GM18873 (cell line): ENCODE measurements around the gene TAP1.
"Not testable (repeated sequence)": the region's sequence is repeated elsewhere in the genome, so short reads cannot be mapped to it uniquely, and the experiment has no call there.

Experiments used
- ATAC-seq: cut with Tn5 transposase; IDR thresholded peaks from one replicate; pipeline ENCODE4 v1.9.1; 2021; ENCODE audit warnings: mild to moderate bottlenecking, moderate library complexity, moderate number of reproducible peaks; ENCODE audit not compliant: unreplicated experiment, low FRiP score

Gene TAP1, protein sequence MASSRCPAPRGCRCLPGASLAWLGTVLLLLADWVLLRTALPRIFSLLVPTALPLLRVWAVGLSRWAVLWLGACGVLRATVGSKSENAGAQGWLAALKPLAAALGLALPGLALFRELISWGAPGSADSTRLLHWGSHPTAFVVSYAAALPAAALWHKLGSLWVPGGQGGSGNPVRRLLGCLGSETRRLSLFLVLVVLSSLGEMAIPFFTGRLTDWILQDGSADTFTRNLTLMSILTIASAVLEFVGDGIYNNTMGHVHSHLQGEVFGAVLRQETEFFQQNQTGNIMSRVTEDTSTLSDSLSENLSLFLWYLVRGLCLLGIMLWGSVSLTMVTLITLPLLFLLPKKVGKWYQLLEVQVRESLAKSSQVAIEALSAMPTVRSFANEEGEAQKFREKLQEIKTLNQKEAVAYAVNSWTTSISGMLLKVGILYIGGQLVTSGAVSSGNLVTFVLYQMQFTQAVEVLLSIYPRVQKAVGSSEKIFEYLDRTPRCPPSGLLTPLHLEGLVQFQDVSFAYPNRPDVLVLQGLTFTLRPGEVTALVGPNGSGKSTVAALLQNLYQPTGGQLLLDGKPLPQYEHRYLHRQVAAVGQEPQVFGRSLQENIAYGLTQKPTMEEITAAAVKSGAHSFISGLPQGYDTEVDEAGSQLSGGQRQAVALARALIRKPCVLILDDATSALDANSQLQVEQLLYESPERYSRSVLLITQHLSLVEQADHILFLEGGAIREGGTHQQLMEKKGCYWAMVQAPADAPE

DNA sequence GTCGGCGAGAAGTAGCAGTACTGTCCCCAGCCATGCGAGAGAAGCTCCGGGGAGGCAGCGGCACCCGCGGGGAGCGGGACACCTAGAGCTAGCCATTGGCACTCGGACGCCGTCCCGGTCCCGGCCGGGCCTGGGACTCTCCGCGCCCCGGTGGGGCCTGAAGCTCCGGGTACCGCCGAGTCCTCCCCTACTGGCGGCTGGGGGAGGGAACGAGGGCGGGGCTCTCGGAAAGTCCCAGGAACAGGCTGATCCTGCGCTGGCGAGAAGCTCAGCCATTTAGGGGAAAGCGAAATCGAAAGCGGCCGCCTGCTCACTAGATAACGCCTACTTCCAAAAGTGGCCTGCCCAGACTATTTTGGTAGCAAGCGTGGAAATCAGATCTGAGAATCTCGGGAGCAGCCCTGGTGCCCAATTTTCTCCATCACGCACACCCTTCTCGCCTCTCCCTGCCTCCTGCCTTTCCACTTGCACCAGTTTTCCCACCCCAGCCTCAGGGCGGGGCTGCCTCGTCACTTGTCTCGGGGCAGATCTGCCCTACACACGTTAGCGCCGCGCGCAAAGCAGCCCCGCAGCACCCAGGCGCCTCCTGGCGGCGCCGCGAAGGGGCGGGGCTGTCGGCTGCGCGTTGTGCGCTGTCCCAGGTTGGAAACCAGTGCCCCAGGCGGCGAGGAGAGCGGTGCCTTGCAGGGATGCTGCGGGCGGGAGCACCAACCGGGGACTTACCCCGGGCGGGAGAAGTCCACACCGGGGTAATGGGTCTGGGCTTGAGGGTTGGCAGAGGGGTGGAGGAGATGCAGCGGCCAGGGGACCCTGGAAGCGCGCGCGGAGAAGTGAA, at the start of gene TAP1, which contains the start of gene PSMB9:
TAP1 (minus strand) TSS at position 164 of the 835 bp plus-strand sequence; CDS start at position 96, 68 bp downstream.
PSMB9 (plus strand) TSS at position 652 of the 835 bp plus-strand sequence; CDS start at position 690, 38 bp downstream.
- ATAC-seq: peak; percentile 60

DNA sequence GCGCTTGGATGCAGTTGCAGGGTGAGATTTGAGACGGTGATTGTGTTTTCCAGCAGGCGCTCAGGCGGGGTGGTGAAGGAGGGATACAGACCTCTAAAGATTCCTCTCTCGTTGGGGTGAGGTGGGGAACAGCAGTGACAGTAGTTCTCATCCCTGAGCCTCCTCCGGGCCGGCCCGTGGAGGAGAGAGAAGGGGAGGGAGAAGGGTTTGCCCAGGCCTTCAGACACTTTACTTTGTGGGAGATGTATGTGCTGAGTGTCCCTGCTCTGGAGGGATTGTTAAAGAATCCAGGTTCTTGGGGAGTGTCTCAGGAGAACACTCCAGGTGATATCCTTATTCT, 41.5 kb upstream of the TAP1 start:
- peak; percentile 5 for ATAC-seq

DNA sequence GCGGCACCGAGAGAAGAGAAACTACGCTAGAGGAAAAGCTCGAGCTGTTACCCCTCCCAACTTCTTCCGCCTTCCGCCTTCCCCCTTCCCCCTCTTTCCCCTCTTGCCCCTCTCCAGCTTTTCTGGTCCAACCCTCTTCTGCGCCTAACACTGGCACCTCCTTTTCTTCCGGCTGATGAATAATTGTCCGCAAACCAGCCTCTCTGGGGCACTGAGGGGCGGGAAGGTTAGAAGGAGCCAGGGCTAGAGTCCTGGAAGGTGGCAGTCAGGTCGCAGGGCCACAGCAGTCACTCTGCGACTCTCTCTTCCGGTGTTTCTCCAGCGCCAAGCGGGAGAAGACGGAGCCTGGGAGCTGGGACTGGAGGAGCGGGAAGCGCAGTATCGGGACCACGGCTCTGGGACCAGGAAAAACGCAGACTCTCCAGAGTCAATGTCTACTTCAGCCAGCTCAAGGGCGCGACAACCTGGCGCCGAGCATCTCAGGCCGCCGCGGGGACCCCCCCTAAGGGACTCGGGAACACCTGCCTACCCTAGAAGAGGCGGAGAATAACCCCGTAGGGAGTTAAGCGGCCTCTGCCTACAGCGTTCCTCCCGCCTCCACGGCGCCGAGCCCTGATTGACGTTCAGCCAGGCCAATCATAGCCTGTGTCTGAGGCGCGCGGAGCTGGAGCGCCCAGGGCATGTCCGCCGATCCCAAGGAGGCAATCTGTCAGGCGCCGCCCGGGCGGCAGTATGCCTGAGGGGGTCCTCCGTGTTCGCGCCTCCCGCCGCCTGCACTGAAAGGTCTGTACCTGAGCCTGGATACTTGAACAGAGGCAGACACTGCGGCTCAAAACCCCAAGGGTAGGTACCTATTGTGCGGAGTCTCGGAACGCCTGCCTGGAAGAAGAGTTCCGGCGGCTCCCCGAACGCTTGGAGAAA, 40.8 kb upstream of the TAP1 start:
- ATAC-seq: peak; percentile 93

DNA sequence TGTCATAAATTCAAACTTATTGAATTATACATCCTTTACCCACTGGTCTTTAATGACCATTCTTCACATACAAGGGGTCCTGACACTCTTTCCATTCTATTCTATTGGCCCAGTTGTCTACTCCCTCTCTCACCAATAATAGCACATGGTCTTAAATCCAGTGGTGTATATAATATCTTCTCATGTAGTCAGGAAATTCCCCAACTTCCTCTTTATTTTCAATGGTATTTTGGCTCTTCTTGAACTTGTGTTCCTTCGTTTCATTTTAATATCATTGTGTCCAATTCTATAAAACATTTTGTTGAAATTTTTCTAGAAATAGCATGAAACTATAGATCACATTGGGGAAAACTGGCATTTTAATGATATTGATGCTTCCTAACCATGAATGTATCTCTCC, 37.3 kb upstream of the TAP1 start:
- ATAC-seq: no peak

DNA sequence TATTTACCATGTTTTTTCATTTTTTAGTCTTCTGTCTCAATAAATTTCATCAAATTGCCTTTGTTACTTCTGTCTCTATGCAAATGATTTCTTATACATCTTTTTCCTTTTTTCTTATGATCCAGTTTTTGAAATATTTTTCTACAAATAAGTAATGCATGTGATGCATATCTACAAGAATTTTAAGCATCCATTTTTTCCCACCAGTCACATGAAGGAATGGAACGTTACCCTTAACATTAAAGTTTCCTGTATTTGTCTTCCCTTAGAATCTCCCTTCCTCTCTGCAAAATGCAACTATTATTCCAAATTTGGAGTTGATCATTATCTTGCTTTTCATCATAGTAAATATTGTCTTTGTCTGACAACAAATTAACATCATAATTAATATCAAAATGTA, 36.0 kb upstream of the TAP1 start:
- no peak for ATAC-seq

DNA sequence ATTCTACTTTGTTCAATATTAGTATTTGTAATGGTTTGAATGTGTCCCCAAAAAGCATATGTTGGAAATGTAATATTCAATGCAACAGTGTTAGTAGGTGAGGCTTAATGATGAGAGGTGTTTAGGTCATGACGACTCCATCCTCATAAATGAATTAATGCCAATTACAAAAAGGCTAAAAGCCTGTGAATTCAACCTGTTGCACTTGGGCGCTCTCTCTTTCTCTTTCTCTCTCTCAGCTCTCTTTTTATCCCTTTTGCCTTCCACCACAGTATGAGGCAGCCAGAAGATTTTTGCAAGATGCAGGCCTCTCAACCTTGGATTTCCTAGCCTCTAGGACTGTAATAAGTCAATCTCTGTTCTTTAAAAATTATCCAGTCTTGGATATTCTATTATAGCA, 35.1 kb upstream of the TAP1 start:
- no peak for ATAC-seq

DNA sequence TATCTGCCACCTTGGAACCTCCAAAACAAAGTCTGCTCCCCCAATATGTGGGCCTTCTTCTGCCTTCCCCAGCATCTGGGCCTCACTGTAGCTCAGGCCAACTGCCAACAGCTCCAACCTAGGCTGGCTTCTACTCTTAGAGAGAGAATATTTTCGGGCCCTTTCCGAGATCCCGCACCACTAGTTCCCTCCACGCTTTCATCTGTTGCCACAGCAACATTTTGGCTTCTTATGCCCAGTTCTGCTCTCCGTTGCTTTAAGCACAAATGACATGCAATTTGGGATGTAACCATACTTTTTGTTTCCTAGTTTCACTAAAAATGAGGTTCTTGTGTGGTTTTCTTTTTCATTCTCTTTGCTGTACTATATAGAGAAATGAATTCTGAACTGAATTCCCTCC, 34.1 kb upstream of the TAP1 start:
- no peak for ATAC-seq

DNA sequence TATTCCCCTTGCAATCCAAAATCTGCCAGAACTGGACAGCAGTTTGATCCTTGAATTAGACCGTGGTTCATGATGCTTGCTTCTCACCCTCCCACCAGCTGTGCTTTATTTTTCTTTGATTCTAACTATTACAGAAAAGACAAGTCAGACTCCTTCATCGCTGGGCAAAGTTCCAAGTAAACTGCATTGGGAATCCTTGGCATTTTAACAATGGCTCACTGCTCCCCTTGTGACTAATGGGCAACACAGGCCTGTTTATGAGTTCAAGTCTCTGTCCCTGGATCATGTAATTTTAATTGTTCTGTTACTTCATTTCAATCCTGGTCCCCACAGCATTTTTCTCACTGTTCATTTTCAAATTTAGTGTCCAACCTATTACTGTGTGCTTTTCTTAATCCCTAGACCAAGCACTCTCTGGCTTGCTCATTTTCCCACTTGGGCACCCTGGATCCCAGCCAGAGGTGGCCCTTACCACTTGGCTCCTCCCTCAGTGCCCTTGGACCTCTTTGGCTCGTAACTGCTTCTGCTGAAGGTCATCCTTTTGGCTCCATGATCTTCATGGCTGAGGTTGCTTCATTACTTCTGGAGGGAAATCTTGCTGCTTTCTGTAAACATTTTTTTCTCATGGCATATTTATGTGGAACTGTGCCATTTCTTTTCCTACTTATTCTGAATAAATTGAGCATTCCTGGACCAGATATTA, 33.3 kb upstream of the TAP1 start:
- ATAC-seq: no peak

DNA sequence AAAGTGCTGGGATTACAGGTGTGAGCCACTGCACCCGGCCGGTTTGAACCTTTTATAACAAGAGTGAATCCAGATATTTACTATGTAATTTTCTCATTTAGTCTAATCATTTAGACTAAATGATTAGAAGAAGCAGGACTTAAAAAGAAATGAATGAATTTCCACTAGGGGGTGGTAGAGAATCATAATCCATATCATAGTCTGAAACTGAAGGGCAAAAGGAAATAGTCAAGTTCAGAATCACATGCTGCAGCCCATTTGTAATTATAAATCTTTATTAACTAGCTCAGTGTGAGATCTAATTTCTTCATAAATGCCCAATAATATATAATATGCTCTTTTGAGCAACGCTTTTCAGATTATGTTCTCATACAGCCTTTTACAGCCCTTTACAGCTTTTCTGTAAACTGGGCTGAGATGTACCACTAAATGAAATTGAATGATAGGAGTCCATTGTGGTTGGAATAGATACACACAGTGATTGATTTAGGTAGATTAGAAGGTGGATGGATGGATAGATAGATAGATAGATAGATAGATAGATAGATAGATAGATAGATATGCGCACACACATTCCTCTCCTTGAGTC, 32.3 kb upstream of the TAP1 start:
- no peak for ATAC-seq

DNA sequence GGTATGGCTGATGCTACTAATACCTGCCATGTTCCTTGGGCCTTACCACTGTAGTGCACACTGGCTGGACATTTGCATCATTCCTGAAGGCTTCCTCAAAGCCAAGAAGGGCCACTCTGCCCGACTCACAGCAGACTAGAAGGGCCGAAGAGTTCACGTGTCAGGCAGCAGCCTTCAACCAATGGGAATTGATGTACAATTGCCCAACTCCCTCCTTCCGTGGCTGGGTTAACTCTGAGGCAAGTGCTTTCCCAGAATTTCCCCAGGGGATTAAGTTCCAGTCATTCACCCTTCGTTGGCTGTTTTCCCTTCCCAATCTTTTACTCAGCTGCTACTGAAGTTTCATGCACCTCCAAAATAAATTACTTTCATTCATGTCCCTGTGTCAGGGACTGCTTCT, 30.3 kb upstream of the TAP1 start:
- no peak for ATAC-seq

DNA sequence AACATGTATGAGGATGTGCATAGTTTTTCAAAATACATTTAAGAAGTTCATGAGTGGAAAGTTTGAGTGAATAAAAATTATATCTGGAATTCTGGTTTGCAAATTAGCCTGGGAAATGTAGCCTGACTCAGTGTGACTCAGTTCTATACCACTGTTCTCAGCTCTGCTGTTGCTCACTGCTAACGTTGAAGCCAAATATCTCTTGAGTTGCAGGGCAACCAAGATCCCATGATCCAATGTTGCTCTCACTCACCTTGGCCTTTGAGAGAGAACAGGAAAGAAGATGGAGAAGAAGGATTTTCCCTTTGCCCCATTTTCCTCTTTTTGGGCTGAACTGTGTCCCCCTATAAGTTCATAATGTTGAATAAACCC, 29.4 kb upstream of the TAP1 start:
- no peak for ATAC-seq

DNA sequence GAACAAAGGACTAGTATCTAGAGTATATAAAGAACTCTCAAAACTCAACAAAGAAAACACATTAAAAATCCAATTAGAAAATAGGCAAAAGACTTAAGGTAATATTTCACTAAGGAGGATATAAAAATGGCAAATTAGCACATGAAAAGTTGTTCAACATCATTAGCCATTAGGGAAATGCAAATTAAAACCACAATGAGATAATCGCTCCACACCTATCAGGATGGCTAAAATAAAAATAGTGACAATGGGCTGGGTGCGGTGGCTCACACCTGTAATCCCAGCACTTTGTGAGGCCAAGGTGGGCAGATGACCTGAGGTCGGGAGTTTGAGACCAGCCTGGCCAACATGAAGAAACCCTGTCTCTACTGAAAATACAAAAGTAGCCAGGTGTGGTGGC, 27.5 kb upstream of the TAP1 start:
- not testable (repeated sequence) for ATAC-seq

DNA sequence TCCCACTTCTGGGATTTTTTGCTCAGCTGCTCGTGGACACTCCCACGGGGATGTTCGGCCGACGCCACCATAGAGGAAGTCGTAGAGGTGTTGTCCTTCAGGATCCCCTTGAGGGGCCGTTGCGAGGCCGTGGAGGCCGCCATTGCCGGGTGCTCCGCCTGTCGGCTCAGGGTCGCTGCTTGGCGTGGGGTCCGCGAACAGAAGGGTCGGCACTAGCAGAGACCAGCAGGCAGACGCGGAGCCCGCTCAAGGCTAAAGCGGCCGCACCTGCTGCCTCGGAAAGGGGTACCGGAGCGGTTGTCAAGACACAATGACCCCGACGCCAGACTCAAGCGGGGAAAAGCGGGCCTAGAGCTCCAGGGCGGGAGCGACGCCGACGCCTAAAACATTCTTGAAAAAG, 26.2 kb upstream of the TAP1 start:
- no peak for ATAC-seq

DNA sequence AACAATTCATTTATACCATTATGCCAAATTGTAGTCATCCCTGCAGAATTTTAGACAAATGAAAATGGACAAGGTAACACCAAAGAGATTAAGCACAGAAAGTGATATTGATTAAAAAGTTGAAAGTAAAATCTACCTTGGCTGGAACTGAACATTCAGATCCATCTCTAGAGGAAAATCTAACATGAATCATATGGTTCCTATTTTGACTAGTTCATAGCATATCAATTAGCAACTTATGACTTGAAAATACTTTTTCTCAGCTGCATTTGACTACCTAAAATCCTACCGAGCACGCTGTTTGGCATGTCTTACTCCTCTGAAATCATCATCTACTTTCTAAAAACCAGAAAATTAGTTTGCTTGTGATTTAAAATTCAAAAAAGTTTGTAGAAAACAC, 23.1 kb upstream of the TAP1 start:
- ATAC-seq: no peak

DNA sequence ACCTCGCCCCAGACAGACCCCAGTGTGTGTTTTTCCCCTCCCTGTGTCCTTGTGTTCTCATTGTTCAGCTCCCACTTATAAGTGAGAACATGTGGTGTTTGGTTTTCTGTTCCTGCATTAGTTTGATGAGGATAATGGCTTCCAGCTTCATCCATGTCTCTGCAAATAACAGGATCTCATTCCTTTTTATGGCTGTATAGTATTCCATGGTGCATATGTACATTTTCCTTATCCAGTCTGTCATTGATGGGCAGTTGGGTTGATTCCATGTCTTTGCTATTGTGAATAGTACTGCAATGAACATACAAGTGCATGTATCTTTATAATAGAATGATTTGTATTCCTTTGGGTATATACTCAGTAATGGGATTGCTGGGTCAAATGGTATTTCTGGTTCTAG, 20.4 kb upstream of the TAP1 start:
- not testable (repeated sequence) for ATAC-seq

DNA sequence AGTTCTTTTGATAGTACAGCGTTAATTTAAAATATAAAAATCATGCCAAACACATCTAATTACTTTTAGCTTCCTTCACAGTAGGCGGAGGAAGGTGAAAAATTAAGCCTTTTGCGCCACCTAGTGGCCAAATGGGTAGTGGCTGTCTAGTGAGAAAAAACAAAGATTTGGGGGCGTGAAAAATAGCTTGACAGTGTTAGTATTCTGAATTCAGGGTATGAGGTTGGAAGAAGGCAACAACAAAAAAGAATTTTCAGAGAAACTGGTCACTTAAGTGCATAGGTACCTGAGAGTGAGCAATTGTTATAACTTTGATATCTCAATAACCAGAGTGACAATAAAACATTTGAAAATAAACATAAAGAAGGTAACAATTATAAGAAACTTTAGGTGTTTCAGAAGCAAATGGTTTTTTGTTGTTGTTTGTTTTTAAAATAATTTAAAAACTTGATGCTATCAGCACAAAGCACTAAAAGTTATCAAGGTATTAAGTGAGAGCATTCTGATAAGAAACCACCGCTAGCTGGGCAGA, 14.8 kb upstream of the TAP1 start:
- ATAC-seq: no peak

DNA sequence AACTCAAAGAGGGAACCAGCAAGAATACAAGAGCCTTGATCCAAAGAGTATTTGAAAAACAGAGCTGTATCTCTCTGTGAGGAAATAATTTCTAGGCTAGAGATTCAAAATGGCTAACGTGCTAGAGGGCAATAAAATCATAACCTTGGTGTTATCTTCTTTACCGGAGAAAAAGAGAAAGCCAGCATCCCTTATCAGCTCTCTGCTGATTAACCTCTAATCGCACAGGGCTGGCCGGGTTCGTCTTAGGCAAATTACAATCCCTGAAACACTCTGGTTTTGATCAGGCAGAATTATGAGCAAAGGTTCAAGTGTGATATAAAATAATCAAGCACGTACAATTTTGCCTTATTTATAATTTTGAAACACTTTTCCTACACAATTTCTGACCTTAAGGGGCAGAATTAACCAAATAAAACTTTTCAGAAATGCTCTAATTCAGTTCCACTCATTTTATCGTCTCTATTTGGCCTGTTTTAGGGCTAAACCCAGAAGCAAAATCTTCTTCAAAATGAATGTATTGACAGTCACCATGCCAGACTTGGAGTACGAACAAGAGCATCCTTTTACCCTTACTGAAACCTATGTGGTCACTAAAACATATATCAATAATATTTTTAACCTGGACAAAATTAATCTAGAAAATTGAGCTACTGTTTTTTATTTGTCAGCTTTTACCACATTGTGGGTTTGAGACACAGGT, 14.2 kb upstream of the TAP1 start:
- no peak for ATAC-seq

DNA sequence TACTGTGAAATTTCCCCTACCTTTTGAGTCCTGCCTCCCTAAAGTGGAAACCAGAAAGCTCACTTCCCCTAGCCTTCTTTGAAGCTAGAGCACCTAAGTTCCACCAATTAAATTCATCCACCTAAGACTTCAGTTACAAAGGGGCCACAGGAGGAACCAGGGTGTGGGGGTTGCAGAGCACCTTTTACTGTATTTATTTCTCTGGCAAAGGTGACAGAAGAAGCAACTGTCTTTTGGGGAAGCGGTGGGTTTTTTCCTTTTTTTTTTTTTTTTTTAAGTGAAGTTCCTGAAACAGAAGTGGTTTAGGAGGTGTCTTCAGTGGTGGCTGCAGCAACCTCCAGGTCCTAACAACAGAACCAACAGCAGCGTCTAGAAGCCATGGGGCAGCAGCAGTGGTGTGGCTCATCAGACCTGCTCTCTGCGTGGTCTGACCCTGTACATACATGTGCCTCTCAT, 13.5 kb upstream of the TAP1 start:
- ATAC-seq: no peak
